GM21576 (cell line): ENCODE results near the gene HHATL.
"Not testable (repeated sequence)": the region's sequence is repeated elsewhere in the genome, so short reads cannot be mapped to it uniquely, and the experiment has no call there.

Source experiments
- ATAC-seq: cut with Tn5 transposase; IDR thresholded peaks from one replicate; pipeline ENCODE4 v1.9.1; 2021; ENCODE audit warnings: mild to moderate bottlenecking, moderate library complexity; ENCODE audit not compliant: unreplicated experiment

HHATL gene

GRCh38 chr3:42734263-42734860 lies 31.8 kb upstream of the HHATL start:
- no peak for ATAC-seq

GRCh38 chr3:42733501-42734262 lies 31.1 kb upstream of the HHATL start:
- no peak for ATAC-seq

DNA sequence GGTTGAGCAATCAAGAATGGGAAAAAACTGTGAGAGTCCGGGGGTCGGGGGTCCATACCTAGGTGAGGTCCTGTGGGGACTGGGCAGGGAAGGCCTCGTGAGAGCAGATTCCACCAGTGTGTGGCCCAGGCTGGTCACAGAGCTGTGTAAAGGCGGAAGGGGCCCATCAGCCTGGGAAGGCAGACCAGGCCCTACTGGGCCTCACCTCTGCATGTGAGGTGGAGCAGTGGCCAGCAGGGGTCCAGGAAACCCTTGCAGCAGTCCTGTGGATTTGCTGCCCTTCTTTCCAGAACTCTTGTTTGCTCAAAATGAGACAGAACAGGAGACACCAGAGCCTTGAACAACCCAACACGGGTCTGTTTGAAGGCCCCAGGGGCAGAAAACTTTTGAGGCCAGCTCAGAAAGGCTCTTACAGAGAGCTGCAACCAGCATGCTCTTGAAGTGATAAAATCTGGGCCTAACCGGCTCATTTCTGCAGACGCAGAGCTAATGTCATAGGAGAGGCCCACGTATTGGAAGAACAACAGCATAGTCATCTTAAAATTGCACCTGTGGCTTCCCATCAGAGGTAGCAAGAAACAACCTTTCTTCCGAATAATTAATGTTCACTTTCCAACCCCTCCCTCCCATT lies 30.3 kb upstream of the HHATL start:
- ATAC-seq, result no peak

GRCh38 chr3:42732196-42732828 lies 29.7 kb upstream of the HHATL start:
- no peak for ATAC-seq

- ATAC-seq, result no peak
These were observed 29.0 kb upstream of the HHATL start for GRCh38 chr3:42731476-42732195.

- ATAC-seq, result no peak
These were observed 28.3 kb upstream of the HHATL start for GRCh38 chr3:42730706-42731420.

GRCh38 chr3:42730294-42730693 lies 27.7 kb upstream of the HHATL start:
- no peak for ATAC-seq

DNA sequence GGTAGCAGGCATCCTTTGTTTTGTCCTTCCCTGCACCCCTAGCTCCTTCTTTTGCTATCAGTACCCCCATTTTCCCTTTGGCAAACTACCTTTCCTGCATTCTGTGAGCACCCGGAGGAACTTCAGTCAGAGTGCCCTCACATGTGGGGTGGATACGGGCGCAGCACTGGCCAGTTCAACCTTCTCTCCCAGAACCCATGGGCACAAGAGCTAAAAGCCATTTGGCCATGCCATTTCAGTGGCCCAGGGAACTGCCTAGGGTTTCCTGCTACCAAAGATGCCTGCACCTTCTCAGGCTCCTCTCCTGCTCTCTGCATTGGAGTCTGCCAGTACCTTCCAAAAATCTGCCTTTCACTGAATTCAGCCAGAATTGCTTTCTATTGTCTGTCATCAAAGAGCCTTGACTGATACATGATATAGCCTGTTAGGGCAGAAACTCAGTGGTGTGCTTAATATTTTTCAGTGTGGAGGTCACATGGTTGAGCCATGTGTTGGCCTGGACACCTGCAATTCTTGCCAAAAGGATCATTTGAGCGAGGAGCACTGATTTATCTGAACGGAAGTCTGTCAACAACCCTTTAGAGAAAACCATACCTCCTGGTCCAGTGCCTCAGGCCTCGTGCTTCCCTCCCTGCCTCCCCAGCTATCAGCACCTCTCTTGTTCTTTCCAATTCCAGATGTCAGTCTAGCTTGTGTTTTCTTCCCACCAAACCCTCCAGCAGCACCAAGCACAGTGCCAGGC lies 27.0 kb upstream of the HHATL start:
- no peak for ATAC-seq

DNA sequence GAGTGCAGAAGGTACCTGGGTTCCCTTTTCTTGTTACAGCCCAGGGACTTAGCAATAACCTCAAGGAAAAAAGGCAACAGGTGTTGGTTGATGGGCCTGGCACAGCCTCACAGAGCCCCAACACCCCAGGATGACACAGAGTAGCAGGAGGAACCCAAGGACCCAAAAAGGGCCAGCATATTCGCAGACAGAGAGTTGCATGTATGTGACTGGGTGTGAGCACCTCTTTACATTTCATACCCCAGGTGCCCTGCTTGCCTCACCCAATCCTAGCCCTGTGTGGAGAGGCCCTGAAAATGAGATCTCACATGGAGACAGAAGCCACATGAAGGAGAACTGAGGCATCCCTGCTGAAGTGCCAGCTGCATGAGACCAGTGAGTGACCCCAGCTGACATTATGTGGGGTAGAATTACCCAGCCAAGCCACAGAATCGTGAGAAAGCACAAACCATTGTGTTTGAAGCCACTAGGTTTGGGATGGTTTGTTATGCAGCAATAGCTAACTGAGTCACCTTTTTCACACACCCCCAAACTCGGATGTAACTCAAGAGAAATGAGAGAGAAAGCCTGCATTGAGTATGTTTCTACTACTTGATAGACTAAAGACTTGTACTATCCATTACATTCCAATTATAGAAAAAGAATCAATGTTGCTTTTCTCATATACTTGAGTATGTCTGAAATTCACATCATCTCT lies 26.2 kb upstream of the HHATL start:
- ATAC-seq, result no peak

DNA sequence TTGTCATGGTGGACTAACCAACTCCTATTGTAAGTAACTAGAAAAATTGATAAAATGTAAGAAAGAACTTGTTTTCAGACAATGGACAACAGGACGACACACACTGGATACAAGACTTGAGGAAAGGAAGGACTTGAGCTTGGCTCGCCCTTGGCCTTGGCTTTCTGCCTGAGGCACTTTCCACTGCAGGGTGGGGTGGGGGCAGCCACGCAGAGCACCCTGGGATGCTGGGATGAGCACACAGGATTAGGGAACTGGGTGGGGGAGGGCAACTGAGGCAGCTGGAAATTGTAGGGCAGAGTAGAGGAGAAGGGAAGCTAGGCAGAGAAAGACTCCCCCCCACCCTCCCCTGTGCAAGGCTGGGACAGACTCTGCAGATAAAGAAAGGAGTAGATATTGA lies 25.5 kb upstream of the HHATL start:
- no peak for ATAC-seq

- ATAC-seq, result no peak
These were observed 22.9 kb upstream of the HHATL start for GRCh38 chr3:42725454-42725853.

DNA sequence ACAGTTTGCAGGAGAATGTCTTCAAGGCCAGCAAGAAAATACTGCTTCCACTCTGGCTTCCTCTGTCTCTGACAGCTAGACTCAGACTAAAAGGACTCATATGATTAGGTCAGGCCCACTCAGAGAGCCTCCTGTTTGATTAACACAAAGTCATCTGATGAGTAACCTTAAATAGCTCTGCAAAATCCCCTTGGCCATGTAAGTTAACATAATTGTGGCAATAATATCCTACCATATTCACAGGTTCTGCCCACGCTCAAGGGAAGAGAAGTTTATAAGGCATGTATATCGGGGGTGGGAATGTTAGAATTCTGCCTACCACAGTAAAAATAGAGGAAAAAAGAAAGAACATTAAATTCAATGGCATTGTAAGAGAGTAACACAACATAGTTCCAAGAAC lies 20.6 kb upstream of the HHATL start:
- ATAC-seq, result no peak

DNA sequence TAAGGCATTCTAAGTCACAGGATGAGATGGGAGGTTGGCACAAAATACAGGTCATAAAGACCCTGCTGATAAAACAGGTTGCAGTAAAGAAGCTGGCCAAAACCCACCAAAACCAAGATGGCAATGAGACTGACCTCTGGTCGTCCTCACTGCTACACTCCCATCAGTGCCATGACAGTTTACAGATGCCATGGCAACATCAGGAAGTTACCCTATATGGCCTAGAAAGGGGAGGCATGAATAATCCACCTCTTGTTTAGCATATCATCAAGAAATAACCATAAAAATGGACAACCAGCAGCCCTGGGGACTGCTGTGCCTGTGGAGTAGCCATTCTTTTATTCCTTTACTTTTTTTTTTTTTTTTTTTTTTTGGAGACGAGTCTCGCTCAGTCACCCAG lies 19.8 kb upstream of the HHATL start:
- not testable (repeated sequence) for ATAC-seq

DNA sequence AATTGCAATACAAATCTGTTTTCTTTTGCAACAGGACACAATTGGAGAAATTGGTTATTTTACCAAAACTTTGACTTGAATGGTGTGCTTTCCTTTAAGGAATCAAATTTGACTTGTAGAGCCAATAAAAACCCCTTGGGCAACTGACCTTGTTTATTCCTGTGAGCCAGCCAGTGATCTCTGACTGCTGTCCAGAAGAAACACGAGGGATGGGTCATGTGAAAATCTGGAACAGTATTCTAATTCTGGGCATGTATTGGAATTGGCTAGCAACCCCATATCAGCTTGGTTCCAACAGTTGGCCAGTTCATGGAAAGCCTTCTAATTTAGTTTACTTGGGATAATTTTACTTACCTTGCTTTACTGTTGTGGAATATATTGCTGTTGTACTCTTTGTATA lies 19.1 kb upstream of the HHATL start:
- ATAC-seq, result no peak

GRCh38 chr3:42720126-42720525 lies 17.5 kb upstream of the HHATL start:
- ATAC-seq, result no peak

DNA sequence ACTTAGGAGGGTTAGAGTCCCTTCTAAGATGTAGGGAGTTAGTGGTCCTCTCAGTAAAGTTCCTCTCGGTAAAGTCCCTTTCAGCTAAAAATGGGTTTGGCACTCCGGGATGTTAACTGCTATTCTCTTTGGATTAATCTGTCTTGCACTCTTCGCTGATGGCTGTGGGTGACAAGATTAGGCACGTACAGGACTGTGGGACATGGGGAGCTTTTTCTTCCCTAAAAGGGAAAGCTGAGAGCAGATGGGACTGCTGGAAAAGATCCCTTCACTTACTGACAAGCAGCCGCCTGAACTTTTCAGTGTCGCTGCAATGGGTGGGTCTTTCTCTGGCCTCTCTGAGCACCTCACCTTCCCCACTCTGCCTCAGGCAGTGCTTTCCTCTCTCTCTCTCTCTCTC lies 16.4 kb upstream of the HHATL start:
- ATAC-seq, result no peak

DNA sequence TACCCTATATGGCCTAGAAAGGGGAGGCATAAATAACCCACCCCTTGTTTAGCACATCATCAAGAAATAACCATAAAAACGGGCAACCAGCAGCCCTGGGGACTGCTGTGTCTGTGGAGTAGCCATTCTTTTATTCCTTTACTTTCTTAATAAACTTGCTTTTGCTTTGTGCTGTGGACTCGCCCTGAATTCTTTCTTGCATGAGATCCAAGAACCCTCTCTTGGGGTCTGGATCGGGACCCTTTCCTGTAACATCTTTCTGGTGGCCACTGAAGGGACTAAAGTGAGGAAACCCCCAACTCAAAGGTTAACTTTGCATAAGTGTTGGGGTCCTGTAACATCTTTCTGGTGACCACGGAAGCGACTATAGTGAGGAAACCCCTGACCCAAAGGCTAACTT lies 15.7 kb upstream of the HHATL start:
- ATAC-seq, result no peak

DNA sequence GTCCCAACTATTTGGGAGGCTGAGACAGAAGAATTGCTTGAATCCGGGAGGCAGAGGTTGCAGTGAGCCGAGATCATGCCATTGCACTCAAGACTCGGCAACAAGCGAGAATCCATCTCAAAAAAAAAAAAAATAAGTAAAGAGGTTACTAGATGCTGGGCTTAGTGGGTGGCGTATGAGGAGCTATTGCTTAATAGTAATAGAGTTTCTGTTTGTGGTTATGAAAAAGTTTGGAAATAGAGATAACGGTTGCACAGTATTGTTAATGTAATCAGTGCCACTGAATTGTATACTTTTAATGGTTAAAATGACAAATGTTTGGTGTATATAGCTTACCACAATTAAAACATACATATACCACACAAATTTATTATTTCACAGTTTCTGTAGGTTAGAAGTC lies 14.7 kb upstream of the HHATL start:
- no peak for ATAC-seq

DNA sequence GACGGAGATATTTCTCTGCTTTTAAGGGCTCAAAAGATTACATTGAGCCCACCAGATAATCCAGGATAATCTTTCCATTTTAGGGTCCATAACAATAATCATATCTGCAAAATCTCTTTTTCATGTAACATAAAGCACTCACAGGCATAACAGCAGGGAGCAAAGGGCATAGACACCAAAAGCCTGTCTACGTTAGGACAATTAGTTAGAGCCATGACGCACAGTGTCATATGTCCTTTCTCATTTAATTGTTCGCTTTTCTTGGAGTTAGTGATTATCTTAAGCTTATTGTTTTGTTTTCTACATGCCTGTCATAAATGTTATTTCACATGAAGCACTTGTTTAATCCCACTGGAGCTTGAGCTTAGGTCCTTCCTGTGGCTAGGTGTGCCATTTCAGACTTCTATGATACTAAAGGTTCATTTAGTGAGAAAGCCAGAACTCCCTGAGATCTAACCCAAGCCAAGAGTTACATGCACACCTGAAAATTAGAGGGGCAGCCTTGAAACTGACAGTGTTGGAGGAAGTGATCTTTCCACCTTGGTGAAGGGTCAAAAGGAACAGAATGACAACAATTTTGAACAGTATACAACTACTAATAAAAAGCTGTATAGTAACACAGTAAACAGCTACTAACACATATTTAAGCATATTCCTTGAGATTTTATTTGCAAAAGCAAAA lies 11.7 kb upstream of the HHATL start:
- no peak for ATAC-seq
